Measurements from ENCODE around the gene GZMH.

DNA sequence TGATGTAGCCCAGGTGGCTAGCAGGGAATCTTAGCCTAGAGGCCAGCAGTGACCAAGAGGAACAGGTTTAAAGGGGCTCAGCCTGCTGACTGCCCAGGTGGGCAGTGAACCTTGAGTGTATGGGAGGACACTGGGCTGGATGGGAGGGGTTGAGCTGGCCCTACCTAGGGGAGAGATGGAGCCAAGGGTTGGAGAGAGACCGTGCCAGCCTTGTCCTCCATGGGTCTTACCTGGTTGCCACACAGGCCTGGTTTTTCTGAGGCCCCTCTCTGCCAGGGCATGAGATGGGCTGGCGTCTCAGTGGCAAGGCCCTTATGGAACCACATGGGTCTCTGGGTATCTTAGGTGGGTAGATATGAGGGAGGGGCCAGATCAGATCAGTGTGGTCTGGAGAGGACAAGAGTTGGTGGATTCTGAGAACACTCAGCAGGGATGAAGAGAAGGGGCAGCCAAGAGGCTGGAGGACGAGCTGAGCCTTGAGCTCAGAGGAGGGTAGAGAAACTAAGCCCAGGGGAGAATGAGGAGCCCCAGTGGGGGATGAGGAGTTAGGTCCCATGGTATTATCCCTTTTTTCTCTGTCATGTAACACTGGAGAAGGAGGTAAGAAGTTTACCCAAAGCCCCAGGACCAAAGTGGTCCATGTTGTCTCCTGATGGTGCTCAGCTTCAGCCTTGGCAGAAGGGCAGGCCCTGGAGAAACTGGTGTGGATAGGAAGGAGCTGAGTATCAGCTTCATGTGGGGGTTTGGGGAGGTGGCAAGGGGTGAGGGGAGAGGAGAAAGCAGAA is 20.8 kb upstream of the GZMH start:
- TF ChIP-seq, protein P1, sequence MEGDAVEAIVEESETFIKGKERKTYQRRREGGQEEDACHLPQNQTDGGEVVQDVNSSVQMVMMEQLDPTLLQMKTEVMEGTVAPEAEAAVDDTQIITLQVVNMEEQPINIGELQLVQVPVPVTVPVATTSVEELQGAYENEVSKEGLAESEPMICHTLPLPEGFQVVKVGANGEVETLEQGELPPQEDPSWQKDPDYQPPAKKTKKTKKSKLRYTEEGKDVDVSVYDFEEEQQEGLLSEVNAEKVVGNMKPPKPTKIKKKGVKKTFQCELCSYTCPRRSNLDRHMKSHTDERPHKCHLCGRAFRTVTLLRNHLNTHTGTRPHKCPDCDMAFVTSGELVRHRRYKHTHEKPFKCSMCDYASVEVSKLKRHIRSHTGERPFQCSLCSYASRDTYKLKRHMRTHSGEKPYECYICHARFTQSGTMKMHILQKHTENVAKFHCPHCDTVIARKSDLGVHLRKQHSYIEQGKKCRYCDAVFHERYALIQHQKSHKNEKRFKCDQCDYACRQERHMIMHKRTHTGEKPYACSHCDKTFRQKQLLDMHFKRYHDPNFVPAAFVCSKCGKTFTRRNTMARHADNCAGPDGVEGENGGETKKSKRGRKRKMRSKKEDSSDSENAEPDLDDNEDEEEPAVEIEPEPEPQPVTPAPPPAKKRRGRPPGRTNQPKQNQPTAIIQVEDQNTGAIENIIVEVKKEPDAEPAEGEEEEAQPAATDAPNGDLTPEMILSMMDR (conservative IDR thresholded peaks at IDR 0.05; ENCODE audit: low read length): no peak
- no peak for TF ChIP-seq EZH2phosphoT487 (IDR thresholded peaks at IDR 0.05; ENCODE audit: borderline replicate concordance, low read depth, low read length)
